GM18511 (cell line): ENCODE results near the gene CD55.
A peak's percentile ranks its signal among the peaks of the same experiment; 100 is the strongest.

Source experiments
- ATAC-seq: cut with Tn5 transposase; IDR thresholded peaks from one replicate; pipeline ENCODE4 v1.9.1; 2021; ENCODE audit warnings: mild to moderate bottlenecking, moderate library complexity; ENCODE audit not compliant: unreplicated experiment

Gene CD55

GRCh38 chr1:207321079-207321789 lies at the start of gene CD55:
TSS of gene CD55 (plus strand) at chr1:207321678. CDS start at chr1:207321766, 88 bp downstream.
- peak; percentile 94 for ATAC-seq

DNA sequence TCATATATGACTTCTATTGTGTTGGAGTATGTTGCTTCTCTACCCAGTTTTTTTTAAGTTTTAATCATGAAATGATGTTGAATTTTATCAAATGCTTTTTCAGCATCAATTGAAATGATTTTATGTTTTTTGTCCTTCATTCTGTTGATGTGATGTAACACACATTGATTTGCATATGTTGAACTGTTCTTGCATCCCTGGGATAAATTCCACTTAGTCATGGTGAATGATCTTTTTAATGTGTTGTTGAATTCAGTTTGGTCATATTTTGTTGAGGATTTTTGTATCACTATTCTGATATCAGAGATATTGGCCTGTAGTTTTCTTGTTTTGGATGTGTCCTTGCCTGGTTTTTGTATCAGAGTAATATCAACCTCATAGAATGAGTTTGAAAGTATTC lies 46.6 kb upstream of the CD55 start:
- no peak for ATAC-seq

- ATAC-seq, result no peak
Measured at GRCh38 chr1:207276465-207276864, 45.0 kb upstream of the CD55 start.

DNA sequence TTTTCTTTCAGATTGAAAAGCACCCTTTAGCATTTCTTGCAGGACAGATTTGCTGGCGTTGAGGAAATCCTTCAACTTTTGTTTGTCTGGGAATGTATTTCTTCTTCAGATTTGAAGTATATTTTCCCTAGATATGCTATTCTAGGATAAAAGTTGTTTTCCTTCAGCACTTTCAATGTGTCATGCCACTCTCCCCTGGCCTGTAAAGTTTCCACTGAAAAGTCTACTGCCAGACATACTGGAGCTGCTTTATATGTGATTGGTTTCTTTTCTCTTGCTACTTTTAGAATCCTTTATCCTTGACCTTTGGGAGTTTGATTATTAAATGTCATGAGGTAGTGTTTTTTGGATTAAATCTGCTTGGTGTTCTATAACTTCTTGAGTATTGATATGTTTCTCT lies 44.2 kb upstream of the CD55 start:
- no peak for ATAC-seq

DNA sequence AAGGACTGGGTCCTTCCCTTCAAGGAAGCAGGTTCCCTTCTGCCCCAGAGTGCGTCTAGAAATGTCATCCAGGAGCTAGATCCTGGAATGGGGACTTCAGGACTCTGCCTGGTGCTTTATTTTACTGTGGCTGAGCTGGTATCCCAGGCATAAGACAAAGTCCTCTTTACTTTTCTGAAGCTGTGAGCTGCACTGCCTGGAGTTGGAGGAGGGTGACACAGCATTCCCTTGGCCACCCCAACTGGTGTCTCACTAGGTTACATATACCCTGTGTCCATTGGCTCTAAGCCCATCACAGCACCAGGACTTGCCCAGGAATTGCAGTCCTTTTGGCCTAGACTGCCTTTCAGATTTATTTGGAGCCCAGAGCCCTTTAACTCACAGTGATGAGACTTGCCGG lies 41.8 kb upstream of the CD55 start:
- ATAC-seq, result no peak

DNA sequence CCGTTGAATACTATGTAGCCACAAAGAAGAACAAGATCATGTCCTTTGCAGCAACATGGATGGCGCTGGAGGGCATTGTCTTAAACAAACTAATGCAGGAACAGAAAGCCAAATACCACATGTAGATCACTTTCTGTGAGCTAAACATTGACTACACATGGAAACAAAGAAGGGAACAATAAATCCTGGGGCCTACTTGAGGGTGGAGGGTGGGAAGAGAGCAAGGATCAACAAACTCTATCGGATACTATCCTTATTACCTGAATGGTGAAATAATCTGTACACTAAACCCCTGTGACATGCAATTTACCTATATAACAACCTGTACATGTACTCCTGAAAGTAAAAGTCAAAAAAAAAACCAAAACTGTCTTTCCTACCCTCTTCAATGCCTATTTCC lies 40.8 kb upstream of the CD55 start:
- no peak for ATAC-seq

- ATAC-seq, result no peak
Measured at GRCh38 chr1:207282058-207282457, 39.4 kb upstream of the CD55 start.

- no peak for ATAC-seq
Measured at GRCh38 chr1:207282496-207283380, 38.7 kb upstream of the CD55 start.

DNA sequence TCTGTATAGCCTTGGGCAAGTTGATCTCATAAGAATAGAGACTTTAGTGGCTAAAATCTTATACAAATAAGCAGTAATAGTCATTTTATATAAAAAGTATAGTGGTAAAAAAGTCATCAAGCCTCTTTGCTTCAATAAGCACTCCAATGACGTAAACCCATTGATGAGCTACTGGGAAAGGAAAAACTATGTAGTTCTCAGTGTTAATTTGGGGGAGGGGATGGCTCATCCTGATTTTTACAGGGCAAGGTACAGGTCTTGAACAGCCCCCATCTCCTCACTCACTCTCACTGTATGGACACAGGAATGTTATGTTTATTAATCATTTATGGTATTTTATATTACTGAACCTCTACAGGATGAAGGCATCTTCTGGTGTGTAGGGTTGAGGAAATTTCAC lies 38.1 kb upstream of the CD55 start:
- no peak for ATAC-seq

DNA sequence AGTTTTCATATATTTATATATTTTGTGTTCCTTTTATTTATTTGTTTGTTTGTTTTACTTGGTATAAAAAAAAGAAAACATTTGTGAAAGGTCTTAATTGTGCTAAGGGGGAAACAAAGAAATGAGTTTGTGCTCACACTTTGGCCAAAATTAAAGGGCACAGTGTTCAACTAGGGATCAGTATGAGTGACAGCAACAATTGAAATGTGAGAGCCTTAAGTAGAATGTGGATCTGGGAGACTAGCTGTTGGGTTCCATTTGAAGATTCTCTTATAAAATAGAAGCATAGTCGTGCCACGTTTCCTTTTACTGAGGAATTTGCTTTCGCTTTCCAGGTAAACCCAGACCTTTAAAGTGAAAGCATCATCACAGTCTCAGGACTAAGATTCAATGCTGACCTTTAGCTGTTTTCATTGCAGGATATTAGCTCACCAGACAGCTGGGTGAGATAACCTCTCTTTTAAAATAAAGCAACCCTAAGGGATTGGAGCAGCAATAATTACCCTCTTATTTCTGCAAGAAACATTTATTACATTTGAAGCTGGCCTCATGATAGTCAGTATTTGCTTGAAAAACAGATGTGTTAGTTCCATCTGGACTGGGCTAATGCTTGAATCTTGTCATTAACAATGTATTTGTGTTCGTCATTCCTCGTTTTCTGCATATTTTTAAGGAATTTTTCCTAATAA lies 37.1 kb upstream of the CD55 start:
- no peak for ATAC-seq

GRCh38 chr1:207286786-207287468 lies 34.6 kb upstream of the CD55 start:
- no peak for ATAC-seq

DNA sequence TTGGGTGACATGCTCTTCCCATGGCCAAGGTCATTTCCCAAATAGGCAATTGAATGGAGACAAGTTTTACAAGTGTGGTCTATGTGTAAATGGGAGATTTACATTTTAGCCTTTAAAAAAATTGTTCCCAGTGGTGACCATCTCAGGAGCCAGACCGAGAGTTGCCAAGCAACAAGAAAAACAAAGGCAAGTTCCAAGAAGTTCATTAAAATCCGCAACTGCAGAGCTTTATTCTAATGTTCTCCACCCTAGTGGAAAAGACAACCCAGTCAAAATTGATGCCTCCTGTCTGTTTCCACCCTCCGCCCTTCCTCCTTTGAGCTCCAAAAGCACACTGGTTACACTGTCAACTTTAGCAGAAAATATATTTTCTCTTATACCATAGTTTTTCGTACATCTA lies 33.2 kb upstream of the CD55 start:
- ATAC-seq, result no peak

- no peak for ATAC-seq
Measured at GRCh38 chr1:207289756-207290155, 31.7 kb upstream of the CD55 start.

- no peak for ATAC-seq
Measured at GRCh38 chr1:207291723-207292122, 29.8 kb upstream of the CD55 start.

DNA sequence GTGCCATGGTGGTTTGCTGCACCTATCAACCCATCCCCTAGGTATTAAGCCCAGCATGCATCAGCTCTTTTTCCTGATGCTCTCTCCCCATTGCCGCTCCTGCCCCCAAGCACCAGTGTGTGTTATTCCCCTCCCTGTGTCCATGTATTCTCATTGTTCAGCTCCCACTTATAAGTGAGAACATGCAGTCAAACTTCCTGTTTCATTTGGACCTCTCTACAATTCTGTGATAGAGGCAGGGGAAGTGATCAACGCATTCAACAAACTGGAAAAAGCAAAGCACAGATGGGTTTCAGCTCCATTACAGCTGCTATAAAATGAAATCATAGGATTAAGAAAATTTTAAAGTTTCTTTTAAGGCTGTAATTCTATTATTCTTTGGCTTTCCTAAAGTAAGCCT lies 23.3 kb upstream of the CD55 start:
- no peak for ATAC-seq

DNA sequence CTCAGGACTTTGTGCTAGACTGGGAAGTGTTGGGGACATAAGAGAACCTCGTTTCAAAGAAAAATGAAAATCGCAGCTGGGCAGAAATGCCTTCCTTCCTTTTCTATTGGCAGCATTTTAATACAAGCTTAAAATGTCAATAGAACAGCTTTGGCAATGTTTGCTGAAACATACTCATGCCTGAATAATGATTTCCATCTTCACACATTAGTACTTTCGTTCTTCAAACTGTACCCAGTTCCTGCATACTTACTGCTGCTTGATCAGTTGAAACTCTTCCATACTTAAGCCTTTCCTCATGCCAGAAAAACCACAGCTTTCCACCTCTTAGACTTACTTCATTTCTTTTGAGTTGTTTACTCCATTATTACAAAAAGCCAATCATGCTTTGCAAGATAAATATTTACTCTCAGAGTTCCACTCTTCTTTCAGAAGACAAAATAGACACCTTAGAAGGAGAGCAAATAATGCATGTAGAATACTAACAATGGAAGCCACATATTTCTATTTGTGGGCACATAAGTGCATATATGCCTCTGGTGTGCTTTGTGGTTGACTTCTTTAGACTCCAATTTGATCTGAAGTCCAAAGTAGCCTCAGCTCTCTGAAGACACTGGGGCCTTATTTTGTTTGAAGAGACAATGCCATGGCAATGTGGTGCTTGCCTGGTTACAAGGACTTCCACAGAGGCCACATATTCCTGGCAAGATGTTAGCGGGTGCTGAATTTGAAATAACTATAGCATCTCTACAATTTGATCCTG lies 22.7 kb upstream of the CD55 start:
- ATAC-seq, result no peak

GRCh38 chr1:207300970-207301369 lies 20.5 kb upstream of the CD55 start:
- ATAC-seq, result no peak

GRCh38 chr1:207302618-207303393 lies 18.7 kb upstream of the CD55 start:
- no peak for ATAC-seq

DNA sequence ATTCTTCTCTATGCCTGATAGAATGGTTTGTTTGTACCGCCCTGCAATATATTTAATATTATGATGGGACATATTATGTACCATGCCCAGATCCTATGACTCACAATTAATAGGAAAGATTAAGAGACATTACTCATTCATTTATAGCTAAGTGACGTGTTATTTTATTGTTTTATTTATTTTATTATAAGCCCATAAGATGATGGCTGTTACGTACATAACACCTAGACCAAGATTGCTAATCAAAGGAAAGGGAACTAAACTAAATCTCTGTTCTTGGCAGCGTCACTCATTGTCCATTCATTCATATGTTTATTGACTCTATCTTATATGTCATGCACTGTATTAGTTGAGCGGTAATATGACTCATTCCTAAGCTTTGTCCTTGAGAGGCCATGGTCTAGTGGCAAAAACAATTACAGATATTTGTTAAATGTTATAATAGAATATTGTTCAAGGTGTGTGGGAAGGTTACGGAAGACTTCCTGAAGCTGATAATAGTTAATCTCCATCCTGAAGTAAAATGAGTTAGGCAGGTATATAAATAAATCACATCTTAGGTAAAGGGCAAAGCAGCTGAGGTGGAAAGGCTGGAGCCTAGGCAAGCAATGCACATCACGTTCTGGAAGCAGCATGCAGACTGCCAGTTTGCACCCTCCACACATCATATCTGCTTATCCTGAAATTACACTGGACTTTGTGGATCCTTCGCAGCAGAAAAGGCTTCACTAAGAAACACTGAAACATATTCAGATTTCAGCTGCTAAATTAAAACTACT lies 16.6 kb upstream of the CD55 start:
- no peak for ATAC-seq
